Activated B cell treated with CpG ODN at 0.5 μM for 24 hours (primary cell): Measurements from ENCODE around the gene OR6M1. TPM values are rescaled to one million over a fixed set of nuclear protein-coding genes. Genes with fewer than 3 reads are reported as not detected.

Experiments
- ATAC-seq: fragments of 200-7000 bp; cut with Tn5 transposase; one replicate; pipeline ENCODE4 v1.10.0; 2021; ENCODE audit warnings: low read depth, mild to moderate bottlenecking, moderate library complexity
- CTCF ChIA-PET: fragments of 350-600 bp; sonication (Branson Sonifier 250); formaldehyde crosslinking; loops from one replicate; lab custom pipeline; 2021; ENCODE audit warnings: antibody characterized with exemption; lab: Charles Lee
- POLR2A ChIA-PET: fragments of 350-600 bp; sonication (Branson Sonifier 250); formaldehyde crosslinking; loops from one replicate; lab custom pipeline; 2021; ENCODE audit warnings: antibody characterized with exemption; lab: Charles Lee
- DNase-seq: peaks from one replicate; pipeline ENCODE4 v3.0.0; 2022
- H3K27ac Mint-ChIP-seq: one replicate; pipeline ENCODE4 v1.8.0; 2020; ENCODE audit warnings: mixed read lengths
- H3K27me3 Mint-ChIP-seq: one replicate; pipeline ENCODE4 v1.8.0; 2021; ENCODE audit warnings: mixed read lengths
- H3K36me3 Mint-ChIP-seq: one replicate; pipeline ENCODE4 v1.8.0; 2021; ENCODE audit warnings: low read depth, mixed read lengths
- H3K4me1 Mint-ChIP-seq: one replicate; pipeline ENCODE4 v1.8.0; 2021; ENCODE audit warnings: mixed read lengths
- H3K4me3 Mint-ChIP-seq: one replicate; pipeline ENCODE4 v1.8.0; 2020; ENCODE audit warnings: mild to moderate bottlenecking, mixed read lengths
- H3K9me3 Mint-ChIP-seq: one replicate; pipeline ENCODE4 v1.8.0; 2020; ENCODE audit warnings: mixed read lengths
- intact Hi-C: fragments of 100-400 bp; cut with micrococcal nuclease; formaldehyde crosslinking; loops from one replicate; pipeline ENCODE4 v1.15.1; 2024
- total RNA-seq: library from RNA; stranded (reverse); gene quantifications from 2 replicates; pipeline ENCODE4 v1.2.3, GENCODE V29; 2022
- TF ChIP-seq, protein P1 (sequence below): fragments of 200-600 bp; IDR thresholded peaks from one replicate; pipeline ENCODE4 v1.8.0; 2022; ENCODE audit warnings: antibody characterized with exemption, mild to moderate bottlenecking

Gene OR6M1
- total RNA-seq, 1 donor from 2014 or later, result not detected

DNA sequence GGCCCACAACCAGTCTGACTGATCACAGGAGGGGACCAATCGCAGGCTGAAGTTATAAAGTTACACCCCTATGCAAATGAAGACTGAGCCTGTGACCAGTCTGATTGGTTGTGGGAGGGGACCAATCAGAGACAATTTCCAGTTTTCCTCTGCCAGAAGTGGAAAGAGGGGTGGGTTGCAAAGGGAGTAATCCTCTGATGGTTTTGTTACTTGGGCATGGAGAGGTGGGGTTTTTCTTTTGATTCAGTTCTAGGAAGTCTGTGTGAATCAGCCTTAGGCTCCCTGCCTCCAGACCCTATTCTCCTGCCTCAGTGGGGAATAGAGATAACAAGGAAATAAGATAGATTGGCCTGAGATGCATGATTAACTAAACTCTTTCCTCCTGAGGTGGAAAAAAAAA is 9.9 kb downstream of the OR6M1 start:
- no peak overlapping the region for H3K27ac Mint-ChIP-seq
- ATAC-seq, result no peak

DNA sequence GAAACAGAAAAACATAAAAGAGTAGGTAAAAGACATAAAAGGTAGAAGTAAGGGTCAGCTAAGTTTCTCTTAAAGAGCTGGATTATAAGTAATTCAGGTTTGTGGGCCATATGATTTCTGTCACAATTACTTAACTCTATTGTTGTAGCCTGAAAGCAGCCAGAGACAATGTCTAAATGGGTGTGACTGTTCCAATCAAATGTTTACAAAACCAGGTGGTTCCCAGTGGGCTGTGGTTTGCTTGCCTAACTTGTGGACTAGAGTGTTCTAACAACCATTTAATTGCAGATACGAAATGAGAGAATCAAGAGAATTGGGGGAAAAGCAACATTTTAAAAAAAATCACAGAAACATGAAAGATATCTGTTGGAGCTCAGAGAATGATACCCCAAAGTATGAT is 22.6 kb downstream of the OR6M1 start:
- TF ChIP-seq, protein P1, sequence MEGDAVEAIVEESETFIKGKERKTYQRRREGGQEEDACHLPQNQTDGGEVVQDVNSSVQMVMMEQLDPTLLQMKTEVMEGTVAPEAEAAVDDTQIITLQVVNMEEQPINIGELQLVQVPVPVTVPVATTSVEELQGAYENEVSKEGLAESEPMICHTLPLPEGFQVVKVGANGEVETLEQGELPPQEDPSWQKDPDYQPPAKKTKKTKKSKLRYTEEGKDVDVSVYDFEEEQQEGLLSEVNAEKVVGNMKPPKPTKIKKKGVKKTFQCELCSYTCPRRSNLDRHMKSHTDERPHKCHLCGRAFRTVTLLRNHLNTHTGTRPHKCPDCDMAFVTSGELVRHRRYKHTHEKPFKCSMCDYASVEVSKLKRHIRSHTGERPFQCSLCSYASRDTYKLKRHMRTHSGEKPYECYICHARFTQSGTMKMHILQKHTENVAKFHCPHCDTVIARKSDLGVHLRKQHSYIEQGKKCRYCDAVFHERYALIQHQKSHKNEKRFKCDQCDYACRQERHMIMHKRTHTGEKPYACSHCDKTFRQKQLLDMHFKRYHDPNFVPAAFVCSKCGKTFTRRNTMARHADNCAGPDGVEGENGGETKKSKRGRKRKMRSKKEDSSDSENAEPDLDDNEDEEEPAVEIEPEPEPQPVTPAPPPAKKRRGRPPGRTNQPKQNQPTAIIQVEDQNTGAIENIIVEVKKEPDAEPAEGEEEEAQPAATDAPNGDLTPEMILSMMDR, result no peak
- Mint-ChIP-seq H3K4me3 (no peak overlapping the region), H3K9me3 (peaks cover 6% of the 10 kb centered on the region), H3K4me1 (no peaks in the 10 kb centered on the region), H3K27ac (no peak overlapping the region), H3K27me3 (peaks cover 12% of the 10 kb centered on the region), H3K36me3 (no peaks in the 10 kb centered on the region)
- DNase-seq (no peak), ATAC-seq (no peak)
- POLR2A ChIA-PET, result no interaction called here
- CTCF ChIA-PET, result no interaction called here
- intact Hi-C loops, result no loop called here

More for the DNA sequence above, 9.9 kb downstream of the OR6M1 start:
- H3K9me3 Mint-ChIP-seq, result no peaks in the 10 kb centered on the region
- H3K4me1 Mint-ChIP-seq, result no peaks in the 10 kb centered on the region
- no peak overlapping the region for H3K4me3 Mint-ChIP-seq
- intact Hi-C loops, result no loop called here
- ChIA-PET CTCF (no interaction called here), POLR2A (no interaction called here)
- peaks cover 2% of the 10 kb centered on the region for H3K27me3 Mint-ChIP-seq
- TF ChIP-seq, protein P1, result no peak
- DNase-seq, result no peak
- no peaks in the 10 kb centered on the region for H3K36me3 Mint-ChIP-seq

DNA sequence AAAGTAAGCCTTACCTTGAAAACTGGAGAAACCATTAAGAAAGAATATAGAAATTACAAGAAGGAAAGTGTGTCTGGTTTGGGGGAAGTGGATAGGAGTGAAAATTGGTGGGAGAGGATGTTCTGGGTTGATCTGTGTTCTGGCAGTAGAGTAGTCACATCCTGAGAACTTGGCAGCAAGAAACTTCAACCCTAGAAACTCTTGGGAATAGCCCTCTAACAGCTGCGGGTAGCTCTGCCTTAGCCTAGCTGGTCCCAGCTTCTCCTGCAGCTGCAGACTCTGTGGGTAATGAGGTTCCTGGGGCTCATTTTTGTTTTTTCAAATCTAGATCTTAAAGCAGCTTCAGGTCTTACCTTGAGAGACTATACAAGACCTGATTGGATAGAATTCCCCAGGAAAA is 27.6 kb downstream of the OR6M1 start:
- H3K9me3 Mint-ChIP-seq, result no peaks in the 10 kb centered on the region
- no peaks in the 10 kb centered on the region for H3K36me3 Mint-ChIP-seq
- no peak overlapping the region for H3K4me3 Mint-ChIP-seq
- H3K27ac Mint-ChIP-seq, result no peak overlapping the region
- no peak for ATAC-seq
- intact Hi-C loops, result no loop called here
- no peaks in the 10 kb centered on the region for H3K4me1 Mint-ChIP-seq
- ChIA-PET CTCF (interaction anchor here (0.7 kb wide), 1 partner anchor 8 kb away, joined by 3 read pairs; no protein-coding TSS in a partner anchor), POLR2A (no interaction called here)
- TF ChIP-seq, protein P1, result no peak
- DNase-seq, result no peak
- H3K27me3 Mint-ChIP-seq, result peaks cover 11% of the 10 kb centered on the region

DNA sequence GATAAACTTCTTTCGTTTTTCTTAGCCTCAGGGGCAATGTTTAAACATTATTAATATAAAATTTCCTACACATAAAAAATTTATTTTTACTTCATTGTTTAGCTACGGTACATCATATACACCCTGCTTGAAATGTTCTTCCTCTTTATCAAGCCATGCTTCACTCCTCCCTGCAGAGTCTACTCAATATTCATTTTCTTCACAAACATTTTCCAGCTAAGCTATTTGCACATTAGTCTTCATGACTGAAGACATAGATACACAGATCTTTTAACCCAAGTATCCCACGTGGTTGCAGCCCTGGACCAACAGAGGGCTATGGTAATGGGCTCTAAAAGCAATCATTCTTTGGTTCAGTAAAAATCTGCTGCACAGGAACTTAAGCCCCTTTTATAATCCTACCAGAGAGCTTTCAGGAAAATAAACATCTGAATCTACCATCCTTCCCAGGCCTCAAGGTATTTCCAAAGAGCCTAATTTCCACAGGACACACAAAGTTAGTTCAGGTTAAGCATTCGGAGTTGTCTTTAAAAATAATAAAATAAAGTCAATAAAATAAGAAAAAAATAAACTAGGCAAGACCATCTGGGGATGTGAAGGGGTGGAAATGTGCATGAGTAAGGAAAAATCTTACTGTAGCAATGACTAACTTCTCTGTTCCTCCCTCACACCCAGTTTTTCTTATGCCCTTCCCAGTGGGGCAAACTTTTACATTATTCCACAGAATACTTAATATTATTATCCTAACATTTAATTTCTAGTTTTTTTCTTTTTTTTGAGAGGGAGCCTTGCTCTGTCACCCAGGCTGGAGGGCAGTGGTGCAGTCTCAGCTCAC is 30.2 kb downstream of the OR6M1 start:
- ChIA-PET POLR2A (no interaction called here), CTCF (no interaction called here)
- TF ChIP-seq, protein P1, result no peak
- ATAC-seq (no peak), DNase-seq (no peak)
- H3K27ac Mint-ChIP-seq, result no peak overlapping the region
- intact Hi-C loops, result no loop called here
- peaks cover 6% of the 10 kb centered on the region for H3K9me3 Mint-ChIP-seq
- no peaks in the 10 kb centered on the region for H3K36me3 Mint-ChIP-seq
- H3K4me1 Mint-ChIP-seq, result no peaks in the 10 kb centered on the region
- H3K4me3 Mint-ChIP-seq, result no peak overlapping the region
- H3K27me3 Mint-ChIP-seq, result peaks cover 1% of the 10 kb centered on the region

DNA sequence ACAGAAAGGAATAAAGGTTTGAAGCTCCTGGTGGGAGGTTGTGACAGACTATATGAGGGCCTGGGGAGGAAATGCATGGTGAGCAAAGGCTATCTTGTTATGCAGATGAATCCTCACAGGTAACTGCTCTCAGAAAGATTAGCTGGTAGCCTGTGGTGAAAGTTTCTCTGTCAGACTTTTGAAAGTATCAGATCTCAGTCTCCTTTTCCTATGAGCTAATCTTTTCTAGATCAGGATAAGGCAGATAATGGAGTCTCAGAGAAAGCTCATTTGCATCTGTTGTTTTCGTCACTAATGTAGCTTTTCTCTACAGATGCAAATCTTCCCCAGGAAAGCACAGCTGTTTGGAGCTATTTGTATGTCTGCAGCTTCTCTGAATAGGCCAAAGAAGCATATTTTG is 30.9 kb downstream of the OR6M1 start:
- no peak overlapping the region for H3K4me3 Mint-ChIP-seq
- ATAC-seq (no peak), DNase-seq (no peak)
- ChIA-PET CTCF (no interaction called here), POLR2A (no interaction called here)
- H3K27me3 Mint-ChIP-seq, result no peaks in the 10 kb centered on the region
- intact Hi-C loops, result no loop called here
- TF ChIP-seq, protein P1, result no peak
- no peaks in the 10 kb centered on the region for H3K36me3 Mint-ChIP-seq
- H3K4me1 Mint-ChIP-seq, result no peaks in the 10 kb centered on the region
- H3K9me3 Mint-ChIP-seq, result peaks cover 6% of the 10 kb centered on the region
- no peak overlapping the region for H3K27ac Mint-ChIP-seq
